ENCODE results near the gene CHD6.
"Not testable (repeated sequence)": the region's sequence is repeated elsewhere in the genome, so short reads cannot be mapped to it uniquely, and the experiment has no call there.

CHD6 gene

DNA sequence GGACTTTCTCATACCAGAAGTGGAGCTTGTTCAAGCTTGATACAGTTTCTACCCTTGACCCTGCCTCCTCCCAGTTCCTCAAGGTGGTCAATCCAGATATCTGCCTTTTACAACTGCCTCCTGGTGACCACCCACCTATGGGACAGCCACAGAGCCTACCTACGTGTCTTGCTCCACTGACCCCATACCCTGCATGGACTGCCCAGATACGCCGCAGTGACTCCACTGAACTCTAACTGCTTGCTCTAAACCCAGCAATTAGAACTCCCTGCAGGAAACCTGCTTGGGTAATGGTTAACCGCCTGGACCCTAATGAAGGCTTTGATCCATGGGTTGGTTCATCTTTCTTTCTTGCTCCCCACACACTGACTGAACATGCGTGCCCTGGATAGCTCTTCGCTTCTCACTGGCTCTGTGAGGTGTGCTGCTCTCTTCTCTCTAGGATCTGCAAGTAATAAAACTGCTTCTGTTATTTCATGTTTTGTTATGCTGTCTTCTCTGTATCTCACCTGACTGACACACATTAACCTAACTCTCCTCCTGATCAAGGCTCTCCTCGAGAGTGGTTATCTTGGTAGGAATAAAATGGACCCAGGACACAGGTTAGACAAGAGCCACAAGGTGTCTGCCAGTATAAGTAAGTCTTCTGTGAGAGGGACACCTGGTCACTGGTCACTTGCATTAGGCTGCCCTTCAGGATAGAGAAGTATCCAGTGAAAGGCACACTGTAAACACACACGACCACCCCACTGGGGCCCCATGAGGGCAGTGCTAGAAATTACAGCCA is 79.2 kb downstream of the CHD6 start:
- no peak for DNase-seq

DNA sequence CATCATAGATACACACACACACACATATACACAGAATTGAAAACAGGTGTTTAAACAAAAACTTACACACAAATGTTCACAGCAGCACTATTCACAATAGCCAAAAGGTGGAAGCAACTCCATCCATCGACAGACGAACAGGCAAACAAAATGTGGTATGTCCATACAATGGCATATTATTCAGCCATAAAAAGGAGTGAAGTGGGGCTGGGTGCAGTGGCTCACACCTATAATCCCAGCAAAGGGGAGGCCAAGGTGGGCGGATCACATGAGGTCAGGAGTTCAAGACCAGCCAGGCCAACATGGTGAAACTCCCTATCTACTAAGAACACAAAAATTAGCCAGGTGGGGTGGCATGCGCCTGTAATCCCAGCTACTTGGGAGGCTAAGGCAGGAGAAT is 80.3 kb downstream of the CHD6 start:
- DNase-seq: no peak

DNA sequence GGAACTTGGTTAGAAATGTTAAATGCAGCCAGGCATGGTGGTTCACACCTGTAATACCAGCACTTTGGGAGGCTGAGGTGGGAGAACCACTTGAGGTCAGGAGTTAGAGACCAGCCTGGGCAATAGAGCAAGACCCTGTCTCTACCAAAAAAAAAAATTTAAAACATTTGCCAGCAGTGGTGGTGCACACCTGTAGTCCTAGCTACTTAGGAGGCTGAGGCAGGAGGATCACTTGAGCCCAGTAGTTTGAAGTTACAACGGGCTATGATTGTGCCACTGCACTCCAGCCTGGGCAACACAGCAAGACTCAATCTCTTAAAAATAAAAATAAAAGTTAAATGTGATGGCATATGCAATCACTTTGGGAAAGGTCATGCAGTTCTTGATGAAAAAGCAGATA is 82.6 kb downstream of the CHD6 start:
- not testable (repeated sequence) for DNase-seq

DNA sequence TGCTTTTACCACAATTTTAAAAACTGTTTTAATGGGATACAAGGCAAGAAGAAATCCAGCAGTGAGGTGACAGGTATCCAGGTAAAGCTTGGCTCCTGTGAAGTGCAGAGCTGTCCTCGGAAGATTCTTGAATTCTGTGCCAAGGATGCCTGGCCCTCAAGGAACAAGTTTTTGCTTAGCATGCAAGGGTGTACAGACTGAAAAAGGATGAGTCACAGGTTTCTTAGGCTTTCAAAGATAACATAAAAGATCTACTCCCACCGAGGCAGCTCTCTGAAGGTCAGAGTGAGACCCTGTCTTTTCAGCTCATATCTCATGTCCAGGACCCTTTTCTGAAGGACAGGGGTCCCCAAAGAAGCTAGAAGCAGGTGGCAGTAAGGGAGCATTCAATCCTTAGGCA is 83.3 kb downstream of the CHD6 start:
- DNase-seq: no peak

DNA sequence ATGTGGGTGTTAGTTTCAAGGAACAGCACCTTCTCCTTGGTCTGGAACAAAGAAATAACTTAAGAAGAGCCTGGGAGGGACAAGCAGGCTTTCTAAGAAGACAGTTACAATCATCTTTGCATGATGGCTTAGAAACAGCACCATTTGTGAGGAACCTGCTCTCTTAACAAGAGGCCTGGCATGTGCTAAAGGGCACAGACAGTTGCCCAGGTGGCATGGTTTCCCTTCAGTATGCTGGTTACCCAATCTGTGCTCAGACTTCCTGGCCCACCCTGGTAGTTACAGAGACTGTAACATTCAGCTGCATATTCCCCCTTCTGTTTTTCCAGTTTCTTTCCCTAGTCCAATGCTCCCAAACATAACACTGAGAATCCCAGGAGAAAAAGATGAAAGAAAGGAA is 84.0 kb downstream of the CHD6 start:
- no peak for DNase-seq

DNA sequence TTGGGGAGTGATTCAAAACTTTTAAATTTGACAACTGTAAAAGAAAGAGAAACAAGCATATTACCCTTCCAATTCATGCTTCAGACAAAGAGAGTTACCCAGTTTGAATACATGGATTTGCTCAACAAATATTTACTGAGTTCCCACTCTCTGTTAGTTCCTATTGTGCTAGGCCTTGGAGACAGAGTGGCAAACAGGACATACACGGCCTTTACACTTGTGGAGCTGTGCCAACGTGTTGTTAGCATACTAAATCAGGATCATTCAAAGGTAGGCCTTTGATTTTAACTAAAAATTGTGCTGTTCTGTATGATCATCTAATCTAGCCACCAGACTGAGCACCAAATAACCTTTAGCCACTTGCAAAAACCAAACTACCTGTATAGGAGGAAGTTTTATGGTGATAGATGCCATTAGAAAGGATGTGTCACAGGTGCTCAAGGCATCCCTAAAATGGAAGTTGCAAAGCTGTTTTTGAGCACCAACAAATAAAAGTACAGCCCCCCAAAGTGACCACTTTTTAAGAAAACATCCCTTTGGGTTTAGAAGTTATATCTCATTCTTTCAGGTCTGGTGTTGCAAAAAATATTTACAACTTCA is 84.5 kb downstream of the CHD6 start:
- no peak for DNase-seq

DNA sequence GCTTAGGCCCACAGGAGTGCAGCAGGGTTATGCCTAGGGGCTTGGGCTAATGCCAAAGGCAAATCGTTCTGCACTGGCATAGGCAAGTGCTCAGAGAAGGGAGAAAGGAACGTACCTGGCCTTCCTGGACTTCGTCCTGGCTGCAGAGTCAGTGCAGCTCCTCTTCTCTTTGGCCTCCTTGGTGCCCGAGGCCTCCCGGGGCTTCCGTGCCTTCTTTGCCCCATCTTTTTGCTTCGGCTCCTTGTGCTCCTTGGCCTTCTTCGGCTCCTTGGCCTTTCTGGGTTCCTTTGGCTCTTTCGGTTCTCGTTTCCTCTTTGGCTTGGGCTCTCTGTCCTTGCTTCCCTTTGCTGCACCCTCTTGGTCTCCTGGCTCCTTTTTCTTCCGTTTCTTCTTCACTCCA is 85.2 kb downstream of the CHD6 start:
- no peak for DNase-seq

DNA sequence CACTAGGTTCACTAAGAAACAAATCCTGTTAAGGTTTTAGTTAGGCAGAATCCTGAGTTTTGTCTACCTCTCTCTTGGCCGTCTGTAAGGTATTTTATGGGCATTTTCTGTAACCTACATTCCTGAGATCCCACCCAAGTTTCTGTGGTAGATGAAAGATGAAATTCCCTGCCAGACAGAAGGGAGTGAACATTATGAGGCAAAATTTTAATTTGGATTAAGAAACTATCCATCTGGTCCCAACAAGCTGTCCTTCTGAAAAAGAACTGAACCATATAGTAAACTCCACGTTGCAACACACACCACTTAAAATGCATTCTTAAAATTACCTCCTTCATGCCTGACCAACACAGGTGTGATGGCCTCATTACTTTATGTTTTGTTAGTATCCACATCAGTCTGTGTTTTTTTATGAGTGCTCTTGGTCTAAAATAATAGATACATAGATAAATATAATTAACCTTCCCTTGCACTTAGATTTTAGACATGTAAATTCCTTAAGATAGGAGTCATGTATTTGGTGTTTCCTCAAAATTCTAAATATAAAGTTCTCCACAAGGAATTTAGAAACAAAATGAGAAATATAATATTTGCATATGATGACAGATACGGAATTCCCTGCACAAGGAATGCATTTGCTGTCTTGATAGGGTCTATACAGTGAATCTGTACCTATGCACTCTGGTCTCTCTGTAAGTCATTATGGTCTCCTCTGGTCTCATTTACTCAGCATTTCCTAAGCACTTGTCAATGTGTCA is 86.5 kb downstream of the CHD6 start:
- DNase-seq: no peak

DNA sequence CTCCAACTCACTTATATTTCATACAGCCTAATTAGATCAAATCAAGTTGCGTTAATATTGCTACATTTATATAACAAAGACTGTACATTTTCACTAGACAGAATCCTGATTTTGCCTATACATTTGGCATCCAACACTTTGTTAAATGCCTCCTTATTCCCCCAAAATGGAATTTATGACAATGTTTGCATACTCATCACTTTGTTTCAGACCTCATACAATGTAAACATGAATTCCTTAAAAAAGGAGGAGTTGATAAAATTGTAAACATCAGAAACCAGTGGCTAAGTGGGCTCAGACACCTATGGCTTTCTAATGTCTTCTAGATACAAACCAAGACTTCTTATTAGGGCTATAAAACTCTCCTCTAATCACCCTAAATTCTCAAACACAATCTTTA is 87.3 kb downstream of the CHD6 start:
- DNase-seq: no peak

DNA sequence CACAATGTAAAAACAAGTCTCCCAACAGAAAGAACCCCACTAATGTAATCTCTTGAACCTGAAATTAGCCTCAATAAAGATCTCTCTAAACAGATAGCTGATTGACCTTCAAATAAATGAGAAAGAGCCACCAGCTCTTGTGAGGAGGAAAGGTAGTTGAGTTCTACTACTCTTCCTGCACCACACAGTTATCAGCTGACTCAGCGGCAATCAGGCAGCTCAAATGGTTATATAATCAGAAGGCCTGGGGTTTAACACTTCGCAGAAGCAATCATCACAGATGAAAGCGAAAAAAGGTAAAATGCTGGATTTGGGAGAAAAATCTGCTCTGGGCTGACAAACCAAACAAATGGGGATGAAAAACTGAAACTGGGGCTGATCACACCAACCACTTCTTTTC is 91.8 kb downstream of the CHD6 start:
- no peak for DNase-seq

DNA sequence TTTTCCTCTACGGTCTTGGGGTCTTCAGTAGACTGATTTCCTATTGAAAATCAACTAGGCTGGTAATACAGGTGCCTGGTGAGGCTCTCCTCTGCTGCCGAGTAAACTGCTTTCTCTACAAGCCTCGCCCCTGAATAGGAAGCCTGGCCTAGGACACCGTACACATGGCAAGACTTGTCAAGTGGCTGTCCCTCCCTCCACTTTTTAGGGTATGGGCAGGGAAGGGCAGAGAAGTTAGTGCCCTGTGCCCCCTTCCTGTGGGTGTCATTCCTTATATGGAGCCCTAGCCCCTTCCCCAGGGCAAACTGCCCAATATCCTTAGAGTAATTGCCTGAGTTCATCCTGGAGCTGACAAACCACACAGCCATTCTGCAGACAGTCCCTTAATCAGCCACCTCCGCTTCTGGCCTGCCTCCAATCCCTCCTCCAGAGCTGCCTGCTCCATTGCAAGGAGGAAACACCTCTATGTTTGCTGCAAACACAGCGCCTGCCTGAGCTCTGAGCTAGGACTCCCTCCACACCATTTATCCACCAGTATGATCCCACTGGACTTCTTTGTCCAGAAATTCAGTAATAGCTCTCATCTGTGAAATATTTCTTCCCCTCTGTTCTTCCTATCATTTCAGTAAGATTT is 93.1 kb downstream of the CHD6 start:
- DNase-seq: no peak

DNA sequence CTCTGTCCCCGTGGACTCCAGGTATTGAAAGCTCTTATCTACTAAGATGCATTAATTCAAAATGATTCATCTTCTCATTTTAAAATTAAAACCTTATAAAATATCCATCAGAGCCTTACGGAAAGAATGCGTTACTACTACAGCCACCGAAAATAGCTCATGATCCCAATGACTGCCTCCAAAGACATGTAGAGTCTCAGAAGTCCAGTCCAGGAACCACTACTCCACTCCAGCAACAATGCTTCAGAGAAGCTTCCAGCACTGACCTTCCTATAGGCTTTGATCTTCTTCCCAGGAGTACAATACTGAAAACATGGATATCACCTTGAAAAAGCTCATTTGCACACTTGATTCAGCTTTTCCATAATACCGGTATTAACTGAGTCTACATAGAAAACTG is 94.3 kb downstream of the CHD6 start:
- DNase-seq: no peak

DNA sequence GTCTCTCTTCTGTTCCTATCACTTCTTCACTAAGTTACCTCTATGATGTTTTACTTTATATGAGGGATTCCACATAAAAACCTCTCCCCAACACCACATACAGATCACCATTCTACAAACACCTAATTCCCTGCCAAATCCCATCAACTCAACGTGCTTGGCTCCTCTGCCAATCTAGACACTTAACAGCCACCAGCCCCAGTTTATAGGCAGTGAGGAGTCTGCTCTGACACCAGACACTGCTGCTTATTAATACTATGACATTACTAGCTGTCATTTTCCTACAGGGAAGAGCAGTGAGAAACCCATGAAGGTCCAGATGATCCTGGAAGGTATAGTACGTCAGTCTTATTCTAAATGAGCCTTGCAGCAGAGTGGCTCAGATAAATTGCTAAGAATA is 104.3 kb downstream of the CHD6 start:
- DNase-seq: no peak

DNA sequence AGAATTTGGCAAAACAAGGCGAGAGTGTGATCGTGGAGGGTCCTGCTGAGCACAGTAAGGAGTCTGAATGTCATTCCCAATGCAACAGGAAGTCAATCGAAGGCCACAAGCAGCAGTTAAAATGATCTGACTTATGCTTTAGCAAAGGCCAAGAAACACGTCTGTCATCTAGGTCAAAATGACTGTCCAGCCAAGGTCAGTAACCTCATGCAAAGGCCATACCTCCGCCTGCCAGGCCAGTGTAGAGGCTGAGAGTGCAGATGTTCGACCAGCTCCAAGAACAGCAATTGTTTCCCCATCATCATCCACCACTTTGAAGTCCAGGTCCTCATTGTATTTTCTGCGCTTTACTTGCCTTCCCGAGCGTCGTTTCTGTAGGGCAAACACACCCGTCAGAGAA is 105.6 kb downstream of the CHD6 start:
- DNase-seq: no peak

DNA sequence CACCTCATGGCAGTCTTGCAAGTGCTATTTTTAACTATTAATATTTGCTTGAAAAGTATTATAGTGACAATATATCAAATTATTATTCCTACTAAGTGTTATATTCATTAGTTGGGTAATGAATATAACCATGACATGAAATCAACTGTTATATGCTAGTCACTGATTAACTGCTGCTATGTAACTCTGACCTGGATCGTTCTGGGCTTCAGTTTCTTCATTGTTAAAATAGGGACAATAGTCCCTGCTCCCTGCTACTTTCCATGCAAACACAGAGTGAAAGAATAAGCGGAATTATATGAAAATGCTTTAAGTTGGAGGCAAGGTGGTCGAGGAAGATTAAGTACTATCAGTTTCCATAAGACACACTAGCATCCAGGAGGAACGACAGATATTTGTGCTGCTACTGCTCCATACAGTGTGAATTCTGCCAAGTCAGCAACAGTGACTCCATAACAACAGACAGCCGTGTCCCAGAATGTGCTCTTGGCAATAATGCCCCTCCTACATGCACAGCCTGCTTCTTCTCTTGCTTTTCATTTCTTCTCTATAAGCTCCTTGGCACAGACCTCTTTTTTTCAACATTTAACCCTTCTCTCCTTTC is 107.2 kb downstream of the CHD6 start:
- DNase-seq: no peak

DNA sequence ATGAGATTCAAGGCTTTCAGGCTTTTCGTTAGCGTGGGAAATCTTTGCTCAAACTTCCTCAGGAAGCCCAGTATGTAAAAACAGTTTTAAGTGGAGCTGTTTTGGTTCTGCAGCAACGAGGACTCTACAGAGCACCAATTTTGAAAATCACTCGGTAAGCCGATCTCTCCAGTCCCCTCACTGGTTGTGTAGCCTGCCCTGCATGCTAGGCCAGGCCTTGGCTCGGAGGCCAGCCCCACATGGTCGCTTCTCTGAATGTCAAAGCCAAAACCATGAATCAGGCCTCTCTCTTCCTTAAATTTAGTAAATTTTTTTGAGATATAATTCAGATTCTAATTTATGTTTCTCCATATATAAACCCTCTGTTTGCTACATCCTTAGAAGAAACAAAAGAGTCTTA is 108.0 kb downstream of the CHD6 start:
- no peak for DNase-seq

DNA sequence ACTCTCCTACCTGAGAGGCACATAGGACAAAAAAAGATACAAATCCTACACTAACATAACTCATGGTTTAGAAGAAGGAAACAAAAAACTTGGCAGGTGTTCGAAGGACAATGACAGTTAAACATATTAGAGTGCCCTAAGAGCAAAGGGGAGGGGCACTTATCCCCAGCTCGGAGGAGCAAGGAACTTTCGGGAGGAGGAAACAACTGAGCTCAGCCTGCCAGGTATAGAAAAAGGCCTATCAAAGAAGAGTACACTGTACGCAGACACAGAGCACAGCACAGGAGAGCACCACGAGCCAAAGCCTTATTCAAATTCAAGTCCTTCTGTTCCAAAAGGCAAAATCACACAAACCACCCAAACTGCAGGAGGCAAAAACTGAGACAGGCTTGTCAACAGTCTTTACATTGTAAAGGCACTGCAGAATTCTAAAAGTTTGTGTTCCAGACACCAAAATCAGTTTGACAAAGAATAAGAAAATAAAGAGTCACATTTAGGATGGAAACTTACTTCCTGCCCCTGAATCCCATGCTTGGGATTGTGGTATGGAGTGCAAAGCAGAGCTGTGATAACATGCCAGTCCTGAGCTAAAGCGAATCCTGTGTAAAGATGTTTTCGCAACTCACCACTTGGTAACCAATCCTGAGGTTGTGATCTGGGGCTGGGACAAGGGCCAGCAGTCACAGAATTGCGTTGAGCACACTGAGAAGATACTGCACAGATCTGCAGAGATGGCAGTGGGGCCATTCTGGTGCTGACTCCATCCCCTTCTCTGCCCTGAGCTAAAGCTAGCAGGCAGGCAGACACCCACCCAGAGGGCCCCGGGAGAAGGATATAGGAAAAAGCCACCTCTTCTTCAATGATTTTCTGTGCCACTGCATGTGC is 108.6 kb downstream of the CHD6 start:
- no peak for DNase-seq

DNA sequence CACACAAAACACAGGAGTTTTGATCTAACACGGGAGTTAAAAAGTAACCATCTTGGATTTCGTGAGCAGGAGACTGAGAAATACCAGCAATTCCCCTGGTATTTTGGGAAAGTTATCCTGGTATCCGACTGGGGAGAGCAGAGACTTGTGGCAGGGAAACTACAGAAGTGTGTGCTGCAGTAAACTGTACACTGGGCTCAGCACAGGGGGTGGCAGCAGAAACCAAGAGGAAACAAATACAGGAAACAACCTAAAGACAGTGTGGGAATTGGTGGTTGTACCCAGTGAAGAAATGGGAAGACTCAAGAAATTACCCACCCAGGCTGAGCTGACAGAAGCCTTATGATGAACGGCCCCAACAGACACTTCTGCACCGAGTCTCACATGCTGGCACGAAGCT is 109.8 kb downstream of the CHD6 start:
- no peak for DNase-seq

DNA sequence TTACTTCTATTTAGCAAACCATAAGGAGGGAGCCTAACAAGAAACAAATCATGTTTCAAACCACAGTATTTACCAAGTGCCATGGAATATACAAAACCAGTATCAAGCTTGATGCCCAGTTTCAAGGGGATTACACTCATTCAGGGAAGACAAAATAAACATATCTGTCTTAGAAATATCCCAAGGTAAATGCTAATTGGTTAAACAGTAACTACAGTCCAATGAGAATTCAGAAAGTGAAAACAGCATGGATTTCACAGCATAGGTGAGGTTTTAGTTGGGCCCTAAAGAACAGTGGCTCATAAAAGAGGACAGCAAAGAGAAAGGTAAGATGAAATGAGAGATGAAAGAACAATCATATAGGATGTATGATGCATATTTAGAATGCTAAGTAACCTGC is 110.3 kb downstream of the CHD6 start:
- no peak for DNase-seq

DNA sequence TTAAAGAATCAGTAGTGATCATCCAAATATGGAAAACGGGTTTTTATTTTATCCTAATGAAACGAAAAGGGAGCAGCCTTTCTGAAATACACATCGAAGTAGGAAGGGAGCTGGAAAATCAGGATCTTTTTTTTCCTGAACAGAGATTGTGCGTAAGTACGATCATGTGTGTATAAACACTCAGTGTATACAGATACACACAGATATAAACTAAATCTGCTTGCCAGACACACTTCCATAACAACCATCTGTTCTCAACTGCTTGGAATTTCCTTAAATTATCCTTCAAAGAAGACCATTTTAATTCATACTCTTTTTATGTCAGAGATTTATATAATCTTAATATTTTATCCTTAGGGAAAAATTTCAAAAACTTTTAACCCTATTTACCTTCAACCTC is 110.7 kb downstream of the CHD6 start:
- DNase-seq: no peak

DNA sequence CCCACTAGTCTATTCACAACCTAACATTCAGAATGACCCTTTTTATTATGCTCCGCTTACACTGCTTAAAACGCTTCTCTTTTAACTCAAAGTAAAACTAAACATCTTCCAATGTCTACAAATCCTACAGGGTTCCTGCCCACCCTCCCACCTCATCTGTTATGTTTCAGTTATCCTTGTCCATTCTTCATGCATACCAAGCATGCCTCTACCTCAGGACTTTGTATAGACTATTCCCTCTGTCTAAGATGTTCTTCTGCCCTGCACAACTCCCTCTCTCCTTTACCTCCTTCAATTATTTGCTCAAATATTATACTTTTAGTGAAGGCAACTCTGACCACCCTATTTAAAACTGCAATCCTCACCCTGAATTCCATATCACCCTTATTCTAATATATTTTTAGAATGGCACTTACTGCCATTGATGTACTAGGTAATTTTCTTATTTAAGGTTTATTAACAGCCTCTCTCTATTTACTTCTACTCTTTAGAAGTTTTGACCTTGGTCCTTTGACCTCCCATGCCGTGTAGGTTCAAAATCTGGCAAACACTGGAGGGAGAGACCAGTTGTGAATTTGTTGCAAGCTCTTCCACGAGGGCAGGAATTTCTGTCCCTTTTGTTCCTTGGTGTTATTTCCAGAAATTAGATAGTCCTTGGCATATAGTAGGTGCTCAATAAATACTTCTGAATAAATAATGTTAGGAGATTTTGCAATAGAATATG is 111.8 kb downstream of the CHD6 start:
- no peak for DNase-seq

DNA sequence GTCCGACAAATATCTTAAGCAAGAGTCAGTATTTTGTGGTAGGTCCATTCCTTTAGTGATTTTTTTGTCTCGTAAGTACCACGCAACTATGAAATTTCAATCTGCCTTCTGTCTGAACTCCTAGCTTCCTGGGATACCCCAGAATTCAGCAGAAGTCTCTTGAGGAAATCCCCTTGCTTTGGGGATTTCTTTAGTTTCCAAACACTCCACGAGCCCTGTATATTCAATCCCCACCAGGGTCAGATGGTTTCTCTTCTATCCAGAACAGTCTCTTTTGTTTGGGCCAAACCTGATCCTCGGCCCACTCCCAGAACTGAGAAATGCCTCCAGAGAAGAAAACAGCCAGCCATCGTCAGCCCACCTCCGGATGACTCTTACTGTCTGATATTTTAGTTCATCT is 113.0 kb downstream of the CHD6 start:
- no peak for DNase-seq
